SW 1271 (cell line): ENCODE data around the gene FCER2.

Source experiments
- DNase-seq, 2 experiments: peaks; one replicate each; lab custom pipeline; 2025; lab: John Stamatoyannopoulos, UW

FCER2 gene

DNA sequence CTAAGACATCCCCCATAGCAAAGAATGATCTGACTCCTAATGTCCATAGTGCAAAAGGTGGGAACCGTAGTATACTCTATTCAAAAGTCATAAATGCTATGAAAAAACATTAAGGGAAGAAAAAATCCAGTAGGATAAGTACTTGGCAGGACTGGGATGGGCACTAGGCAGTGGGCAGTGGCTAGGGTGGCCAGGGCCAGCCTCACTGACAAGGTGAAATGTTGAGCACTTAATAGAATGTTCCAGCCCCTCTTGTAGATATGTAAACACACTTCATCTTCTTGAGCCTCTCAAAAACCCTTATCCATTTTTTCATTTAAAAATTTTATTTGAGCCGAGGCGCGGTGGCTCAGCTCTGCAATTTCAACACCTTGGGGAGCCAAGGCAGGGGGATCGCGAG is 31.4 kb upstream of the FCER2 start:
- DNase-seq = no peak

DNA sequence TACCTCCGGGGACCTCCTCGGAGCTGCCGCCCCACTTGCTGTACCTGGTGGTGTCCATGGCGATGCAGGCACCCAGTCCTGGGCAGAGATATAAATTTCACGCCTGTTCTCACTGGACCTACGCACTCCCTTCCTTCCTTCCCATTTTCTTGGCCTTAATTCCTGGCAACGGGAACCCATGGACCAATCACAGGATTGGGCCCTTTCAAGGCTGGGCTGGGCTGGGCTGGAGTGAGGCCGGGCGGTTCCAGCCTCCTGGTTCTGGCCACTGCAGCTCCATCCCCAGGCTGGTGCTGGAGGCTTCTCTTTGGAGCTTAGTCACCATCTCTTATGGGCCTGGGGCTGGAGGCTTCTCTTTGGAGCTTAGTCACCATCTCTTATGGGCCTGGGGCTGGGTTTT is 30.1 kb upstream of the FCER2 start, which contains the start of gene CLEC4G:
Gene CLEC4G (minus strand): TSS at position 66 of the 400 bp plus-strand sequence. CDS start 8 bp downstream, at position 58.
- no peak for DNase-seq

DNA sequence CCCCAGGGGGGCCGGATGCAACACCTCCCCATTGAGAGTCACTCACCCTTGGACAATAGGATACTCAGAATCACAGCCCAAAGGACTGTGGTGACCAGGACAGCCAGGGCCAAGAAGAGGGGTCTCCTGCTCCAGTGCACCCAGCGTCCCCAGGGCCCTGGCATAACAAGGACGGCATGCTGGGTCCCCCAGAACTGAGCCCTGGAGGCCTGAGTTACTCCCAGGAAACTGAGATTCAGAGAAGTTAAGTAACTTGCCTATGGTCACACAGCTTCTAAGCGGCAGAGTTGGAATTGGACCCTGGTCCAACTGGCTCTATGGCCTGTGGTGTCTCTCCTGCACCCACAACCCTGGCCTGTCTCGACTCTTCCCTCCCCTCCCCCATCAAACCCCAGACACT is 29.7 kb upstream of the FCER2 start:
- DNase-seq = no peak

DNA sequence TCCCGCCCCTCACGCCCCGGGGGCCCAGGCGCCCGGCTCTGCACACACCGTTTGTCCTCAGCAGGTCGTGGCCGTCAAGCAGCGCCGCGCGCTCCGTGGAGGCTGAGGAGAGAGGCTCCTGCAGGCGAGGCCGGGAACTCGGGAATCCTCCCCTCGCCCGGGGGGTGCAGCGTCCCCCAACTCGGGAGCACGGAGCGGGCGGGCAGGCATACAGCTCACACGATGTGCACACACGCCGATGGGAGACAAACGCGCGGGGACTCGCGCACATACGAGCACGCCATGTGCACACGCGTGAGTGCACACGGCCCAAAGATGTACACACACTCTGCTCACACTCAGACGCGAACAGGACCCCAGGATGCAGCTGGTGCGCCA is 29.3 kb upstream of the FCER2 start:
- no peak for DNase-seq

DNA sequence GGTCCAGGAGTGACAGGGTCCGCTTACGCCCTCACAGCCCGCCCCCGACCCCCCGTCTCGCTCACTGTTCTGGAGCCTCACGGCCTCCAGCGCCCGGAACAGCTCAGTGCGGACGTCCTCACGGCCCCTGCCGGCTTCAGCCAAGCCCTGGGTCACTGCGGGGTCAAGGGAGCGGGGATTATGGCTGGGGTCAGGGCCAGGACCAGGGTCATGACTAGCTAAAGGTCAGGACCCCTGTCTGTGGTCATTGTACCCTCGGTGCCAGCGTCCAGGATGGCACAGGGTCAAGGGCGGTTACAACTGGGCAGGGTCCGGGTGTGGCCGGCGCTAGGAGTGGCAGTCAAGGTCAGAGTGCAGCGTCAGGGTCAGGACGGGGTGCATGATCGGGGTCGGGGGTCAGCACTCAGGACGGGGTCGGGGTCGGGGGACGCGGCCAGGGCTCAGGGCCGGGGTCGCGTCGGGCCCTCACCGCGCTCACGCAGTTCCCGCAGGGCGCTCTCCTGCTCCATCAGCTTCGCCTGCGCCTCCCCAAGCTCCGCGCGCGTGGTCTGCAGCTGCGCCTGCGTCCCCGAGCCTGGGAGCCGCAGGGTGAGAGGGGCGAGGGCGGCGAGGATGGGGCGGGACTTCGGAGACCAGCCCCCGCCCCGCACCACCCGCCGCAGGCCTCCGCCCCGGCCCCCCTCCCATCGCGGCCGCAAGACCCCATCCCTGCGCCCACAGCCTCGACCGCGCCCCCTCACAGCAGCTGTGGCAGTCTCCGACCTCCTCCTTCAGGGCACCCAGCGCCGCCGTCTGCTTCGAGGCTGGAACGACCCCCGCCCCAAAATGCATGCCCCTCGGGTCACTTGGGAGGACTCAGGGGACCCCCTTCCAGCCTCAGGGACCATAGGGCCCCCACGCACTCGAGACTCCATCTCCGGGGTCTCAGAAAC is 28.6 kb upstream of the FCER2 start:
- DNase-seq = no peak

DNA sequence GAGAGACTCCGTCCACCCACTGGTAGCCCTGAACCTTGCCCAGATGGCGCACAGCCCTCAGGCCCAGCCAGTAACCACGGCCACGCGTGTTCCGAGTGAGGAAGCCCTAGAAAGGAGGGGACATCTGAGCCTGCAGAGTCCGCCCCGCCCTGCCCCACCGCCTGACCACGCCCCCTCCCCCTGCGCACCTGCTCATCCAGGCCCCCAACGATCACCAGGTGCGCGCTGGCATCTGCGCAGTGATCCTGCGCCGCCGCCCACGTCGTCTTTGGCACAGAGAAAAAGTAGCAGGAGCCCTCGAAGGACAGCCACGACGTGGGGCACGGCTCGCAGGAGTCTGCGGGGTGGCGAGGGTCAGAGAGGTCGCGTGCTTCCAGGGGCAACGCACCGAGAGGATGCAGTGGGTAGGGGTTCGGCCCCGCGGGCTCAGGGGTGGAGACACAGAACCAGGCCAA is 27.9 kb upstream of the FCER2 start:
- no peak for DNase-seq

DNA sequence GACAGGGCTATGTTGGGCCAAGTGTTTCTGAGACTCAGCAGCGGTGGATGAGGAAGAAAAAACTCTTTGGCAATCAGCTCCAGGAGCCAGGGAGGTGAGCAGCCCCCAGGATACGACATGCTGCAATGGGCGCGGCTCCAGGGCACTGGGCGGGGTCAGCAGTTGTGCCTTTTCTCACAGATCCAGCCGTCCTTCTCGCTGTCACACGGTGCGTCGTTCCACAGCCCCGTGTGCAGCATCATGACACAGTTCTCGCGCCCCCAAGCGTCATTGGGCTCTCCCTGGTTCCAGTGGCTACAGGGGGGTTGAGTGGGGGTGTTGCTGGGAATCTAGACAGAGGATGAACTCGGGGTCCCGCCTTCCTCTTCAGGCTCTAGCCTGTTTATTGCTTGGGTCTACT is 27.3 kb upstream of the FCER2 start:
- DNase-seq = no peak

DNA sequence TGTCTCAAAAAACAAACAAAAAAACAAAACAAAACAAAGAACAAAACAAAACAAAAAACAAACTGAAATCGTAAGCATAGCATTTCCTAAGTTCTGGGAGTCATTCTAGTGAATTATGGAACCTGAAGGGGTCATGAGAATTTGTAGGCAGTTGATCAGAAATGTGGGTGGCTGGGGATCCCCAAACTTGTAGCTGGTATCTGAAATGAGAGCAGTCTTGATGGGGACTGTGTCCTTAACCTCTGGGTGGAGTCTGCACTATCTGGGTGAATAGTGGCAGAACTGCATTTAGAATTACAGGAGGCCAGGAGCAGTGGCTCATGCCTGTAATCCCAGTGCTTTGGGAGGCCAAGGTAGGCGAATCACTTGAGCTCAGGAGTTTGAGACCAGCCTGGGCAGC is 23.9 kb upstream of the FCER2 start:
- no peak for DNase-seq

DNA sequence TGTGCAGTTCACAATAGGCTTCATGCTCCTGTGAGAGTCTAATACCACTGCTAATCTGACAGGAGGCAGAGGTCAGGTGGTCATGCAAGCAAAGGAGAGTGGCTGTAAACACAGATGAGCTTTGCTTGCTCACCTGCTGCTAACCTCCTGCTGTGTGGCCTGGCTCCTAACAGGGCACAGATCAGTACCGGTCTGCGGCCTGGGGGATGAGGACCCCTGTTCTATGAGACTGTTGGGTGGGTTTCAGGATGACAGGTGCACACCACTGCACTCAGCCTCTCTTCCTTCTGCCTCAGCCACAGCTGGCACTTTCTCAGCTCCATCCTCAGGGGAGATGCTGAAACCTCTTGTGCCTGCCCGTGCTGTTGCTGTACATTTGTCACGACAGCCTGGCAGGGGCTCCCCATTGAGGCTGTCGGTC is 20.3 kb upstream of the FCER2 start:
- DNase-seq = no peak

DNA sequence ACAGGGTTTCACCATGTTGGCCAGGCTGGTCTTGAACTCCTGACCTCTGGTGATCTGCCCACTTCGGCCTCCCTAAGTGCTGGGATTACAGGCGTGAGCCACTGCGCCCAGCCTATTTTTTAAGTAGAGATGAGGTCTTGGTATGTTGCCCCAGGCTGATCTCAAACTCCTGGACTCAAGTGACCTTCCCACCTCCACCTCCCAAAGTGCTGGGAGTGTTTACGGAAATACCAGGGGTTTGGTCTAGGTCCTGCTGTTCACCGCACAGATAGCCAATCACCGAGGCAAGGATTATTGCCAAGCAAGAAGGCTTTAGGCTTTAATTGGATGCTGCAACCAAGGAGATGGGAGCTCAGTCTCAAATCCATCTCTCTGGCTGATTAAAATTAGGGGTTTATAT is 18.4 kb upstream of the FCER2 start:
- DNase-seq = no peak

DNA sequence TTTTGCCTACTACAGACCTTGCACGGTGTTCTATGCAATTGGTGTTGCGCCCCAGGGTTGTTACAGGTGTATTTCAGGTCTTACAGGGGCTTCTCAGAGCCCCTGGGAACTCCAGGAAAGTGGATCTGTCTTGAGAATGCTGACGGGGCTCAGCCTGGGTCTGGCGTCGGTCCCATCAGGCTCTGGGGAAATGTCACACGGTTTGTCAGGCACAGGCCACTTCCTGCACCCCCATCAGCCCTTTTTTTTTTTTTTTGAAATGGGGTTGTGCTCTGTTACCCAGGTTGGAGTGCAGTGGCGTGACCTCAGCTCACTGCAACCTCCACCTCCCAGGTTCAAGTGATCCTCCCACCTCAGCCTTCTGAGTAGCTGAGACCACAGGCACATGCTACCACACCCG is 16.7 kb upstream of the FCER2 start:
- no peak for DNase-seq

DNA sequence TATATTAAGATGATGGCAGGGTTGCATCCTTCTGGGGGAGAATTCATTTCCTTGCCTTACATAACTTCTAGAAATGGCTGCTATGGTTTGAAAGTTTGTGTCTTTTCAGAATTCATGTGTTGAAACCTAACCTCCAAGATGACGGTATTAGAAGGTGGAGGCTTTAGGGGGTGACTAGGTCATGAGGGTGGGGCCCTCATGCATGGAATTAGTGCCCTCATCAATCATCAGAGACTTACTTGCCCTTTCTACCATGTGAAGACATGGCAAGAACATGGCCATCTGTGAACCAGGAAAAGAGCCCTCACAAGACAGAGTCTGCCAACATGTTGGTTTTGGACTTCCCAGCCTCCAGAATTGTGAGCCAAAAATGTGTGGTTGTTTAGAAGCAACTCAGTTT is 14.8 kb upstream of the FCER2 start:
- DNase-seq = no peak

DNA sequence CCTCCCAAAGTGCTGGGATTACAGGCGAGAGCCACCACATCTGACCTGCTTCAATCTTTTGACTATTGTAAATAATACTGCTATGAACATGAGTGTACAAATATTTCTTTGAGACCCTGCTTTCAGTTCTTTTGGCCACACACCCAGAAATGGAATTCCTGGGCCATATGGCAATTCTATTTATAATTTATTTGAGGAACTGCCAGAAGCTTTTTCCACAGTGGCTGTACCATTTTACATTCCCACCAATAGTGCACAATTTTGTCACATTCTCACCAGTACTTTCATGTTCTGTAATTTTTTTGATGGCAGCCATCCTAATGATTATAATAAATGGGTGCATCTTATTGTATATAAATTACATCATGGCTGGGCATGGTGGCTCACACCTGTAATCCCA is 13.7 kb upstream of the FCER2 start:
- no peak for DNase-seq

DNA sequence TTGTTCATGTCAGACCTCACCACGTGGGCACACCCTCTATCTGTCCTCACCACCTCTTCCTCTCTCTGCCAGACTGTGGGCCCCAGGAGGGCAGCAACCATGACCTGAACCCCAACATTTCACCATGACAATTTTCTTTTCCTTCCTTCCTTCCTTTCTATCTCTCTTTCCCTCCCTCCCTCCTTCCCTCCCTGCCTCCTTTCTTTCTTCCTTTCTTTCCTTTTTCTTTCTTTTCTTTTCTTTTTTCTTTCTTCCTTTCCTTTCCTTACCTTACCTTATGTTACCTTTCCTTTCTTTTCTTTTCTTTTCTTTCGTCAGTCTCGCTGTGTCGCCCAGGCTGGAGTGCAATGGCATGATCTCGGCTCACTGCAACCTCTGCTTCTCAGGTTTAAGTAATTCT is 8.7 kb upstream of the FCER2 start:
- no peak for DNase-seq

DNA sequence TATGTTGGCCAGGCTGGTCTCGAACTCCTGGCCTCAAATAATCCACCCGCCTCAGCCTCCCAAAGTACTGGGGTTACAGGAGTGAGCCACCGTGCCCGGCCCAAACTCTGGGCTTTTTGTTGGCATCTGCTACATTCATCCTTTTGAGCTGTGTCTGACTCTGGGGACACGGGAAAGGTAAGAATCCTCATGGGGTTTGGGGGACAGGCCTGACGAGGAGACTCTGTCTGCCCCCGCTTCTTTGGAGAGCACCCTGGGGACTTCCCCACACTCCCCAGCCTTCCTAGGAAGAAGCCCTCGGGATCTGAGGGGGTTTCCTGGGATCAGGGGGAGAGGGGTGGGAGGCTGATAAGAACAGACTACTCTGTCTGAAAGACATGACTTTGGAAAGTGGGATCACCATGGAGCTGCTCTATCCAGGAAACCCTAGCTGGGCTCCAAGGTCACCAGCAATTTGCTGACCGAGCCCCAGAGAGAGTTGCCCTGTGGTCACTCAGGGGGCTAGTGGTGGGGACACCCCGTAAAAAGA is 8.1 kb upstream of the FCER2 start:
- DNase-seq = no peak

DNA sequence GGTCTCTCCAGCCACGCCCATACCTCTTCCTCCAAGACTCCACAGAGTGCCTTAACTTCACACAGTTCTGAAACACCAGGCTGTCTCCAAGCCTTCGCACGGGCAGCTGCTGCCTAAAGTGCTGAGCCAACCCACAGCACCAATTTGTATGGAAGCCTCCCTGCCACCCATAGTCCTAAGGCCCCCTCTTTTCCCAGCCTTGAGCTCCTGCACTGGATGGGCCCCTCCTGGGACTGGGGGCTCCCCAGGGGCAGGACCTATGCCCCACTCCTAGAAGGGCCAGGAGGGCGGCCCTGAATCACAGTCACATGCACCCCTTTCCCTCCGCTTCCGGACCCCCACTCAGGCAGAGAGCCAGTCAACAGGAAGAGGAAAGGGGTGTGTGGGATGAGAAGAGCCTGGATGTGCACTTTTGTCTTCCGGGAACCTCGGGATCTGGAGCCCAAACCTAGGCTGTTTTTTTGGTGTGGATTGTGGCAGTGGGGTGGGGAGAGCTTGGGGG is 5.1 kb upstream of the FCER2 start:
- no peak for DNase-seq

DNA sequence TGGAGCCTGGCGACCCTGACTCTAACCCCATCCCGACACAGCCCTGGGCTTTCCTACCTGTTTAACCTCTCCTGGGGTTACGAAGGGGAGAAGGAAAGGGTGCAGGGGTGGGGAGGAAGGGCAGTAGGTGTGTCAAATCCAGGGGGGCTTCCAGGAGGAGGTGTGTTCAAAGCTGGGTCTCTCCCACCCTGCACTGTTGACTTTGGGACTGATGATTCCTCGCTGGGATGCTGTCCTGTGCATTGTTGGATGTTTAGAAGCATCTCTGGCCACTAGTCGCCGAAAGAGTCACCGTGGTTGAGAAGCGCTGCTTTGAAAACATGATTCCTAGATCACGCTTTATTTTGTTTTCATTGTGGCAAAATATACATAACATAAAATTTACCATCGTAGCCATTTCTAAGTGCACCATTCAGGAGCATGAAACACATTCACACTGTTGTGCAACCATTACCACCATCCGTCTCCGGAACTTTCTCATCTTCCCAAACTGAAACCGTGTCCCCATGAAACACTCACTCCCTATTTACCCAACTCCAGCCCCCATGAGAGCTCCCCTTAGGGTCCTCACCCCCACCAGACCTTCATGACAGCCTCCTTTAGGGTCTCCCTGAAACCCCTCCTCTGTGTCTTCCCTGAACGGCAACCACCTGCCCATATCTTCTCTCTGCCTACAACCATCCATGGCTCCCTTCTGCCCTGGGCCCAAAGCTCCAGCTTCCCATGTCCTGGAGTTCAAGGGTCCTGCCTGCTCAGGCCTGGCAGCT is 4.4 kb upstream of the FCER2 start:
- DNase-seq = no peak

DNA sequence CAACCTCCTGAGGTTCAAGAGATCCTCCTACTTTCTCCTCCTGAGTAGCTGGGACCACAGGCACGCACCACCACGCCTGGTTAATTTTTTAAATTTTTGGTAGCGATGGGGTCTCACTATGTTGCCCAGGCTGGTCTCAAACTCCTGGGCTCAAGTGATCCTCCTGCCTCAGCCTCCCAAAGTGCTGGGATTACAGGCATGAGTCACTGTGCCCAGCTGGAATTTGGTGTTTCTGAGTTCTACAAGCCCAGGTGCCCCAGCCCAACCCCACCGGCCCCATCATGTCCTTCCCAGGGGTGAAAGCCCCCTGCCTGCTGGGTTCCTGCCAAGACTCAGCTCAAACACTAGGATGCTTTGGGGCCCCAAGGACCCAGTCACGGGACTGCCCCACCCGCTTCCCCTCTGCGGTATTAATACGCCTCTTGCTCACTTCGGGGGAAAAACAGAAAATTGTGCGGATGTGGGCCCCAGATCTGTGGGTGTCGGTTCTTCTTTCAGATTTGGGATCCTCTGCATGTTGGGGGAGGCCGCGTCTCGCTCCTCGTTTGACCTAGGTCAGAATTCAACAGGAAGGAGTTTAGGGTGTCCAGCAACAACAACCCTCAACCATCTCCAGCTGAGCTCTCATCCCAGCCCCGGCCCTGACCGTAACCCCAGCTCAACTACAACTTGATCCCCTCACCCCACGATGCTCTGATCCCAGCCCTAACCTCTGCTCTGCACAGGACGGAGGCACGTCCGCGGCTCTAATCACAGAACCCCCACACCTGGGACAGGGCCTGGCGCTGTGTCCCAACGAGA is 3.7 kb upstream of the FCER2 start:
- DNase-seq = no peak

DNA sequence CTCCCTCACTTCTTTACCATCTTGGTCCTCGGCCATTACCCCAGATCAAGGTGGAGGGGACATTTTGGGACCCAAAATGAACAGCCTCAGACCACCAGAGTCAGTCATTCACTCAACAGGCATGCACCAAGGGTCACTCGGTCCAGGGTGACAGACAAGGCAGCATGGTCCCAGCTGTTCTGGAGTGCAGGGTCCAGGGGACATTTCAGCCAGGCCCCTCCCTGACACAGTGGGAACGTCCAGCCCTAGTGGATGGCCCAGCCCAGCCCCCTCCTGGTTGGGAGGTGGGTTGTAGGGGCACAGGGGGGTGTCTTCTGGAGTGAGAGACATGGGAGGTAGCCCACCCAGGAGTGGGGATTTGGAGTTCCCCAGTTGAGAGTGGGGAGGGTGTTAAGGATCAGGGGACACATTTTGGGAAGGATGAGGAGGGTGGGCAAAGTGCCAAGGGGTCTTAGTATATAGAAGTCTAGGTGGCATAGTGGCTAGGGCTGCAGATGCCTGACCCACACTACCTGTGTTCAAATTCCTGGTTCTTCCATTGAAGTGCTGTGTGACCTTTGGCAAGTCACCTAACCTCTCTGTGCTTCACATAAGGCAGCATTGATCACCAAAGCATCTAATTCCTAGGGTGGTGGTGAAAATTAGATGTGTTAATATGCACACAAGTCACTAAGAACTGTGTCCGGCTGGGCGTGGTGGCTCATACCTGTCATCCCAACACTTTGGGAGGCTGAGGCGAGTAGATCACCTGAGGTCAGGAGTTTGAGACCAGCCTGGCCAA is 2.5 kb upstream of the FCER2 start:
- no peak for DNase-seq

DNA sequence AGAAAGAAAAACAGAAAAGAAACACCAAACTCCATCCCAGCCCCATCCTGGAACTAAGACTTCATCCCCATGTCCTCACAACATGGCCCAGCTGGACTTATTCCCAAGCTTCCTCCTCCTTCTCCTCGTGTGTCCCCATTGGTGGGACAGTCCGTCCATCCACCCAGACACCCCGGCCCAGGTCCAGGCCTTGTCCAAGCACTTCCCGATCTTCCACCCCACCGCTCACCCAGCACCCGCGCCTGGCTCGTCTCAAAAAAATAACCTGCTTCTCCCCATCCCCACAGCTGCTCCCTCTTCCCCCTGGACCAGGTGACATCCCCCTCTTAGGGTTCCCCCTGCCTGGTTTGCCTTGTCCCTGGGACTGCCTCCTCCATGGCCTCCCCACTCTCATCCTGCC is 1.4 kb upstream of the FCER2 start:
- DNase-seq = no peak

DNA sequence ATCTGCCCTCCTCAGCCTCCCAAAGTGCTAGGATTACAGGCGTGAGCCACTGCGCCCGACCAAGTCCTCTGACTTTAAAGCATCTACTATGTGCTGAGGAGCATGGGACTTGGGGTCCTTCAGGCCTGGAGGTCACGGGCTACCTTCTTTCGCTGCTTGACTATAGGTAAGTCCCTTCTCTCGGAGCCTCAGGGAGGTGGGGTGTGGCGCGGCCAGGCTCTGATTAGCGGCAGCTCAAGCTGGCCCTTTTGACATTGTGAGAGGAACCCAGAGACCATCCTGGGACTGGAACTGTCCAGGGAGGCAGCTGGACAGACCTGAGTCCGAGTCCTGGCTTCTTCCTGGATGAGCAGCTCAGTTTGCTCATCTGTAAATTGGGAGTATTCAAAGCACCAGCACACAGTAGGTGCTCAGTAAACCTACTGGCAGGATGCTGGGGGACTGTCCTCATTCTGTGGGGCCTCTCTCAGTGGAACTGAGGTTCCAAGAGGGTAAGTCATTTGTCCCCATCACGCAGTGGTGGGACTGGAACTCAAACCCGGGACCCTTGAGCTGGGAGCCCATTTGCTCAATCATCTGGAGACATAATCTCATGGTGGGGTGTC is 780 bp downstream of the FCER2 start:
- DNase-seq = no peak
